GM10248 (cell line): ENCODE data around the gene MAPK7.

Experiments
- CTCF ChIA-PET: fragments of 300-600 bp; sonication (Branson Sonifier 250); formaldehyde crosslinking; extraction: SDS; loops from one replicate; lab custom pipeline; 2021; ENCODE audit warnings: antibody characterized with exemption; lab: Yijun Ruan, JAX
- POLR2A ChIA-PET: fragments of 350-650 bp; sonication (Branson Sonifier 250); formaldehyde crosslinking; extraction: SDS; loops from one replicate; lab custom pipeline; 2020; ENCODE audit warnings: antibody characterized with exemption; lab: Yijun Ruan, JAX
- DNase-seq: peaks from one replicate; pipeline ENCODE4 v3.0.0; 2012; ENCODE audit errors: extremely low spot score
- TF ChIP-seq, protein P1 (sequence below): IDR thresholded peaks from 2 replicates; pipeline ENCODE4 v1.5.1; 2012; ENCODE audit warnings: mild to moderate bottlenecking, low read depth; ENCODE audit errors: extremely low read depth, missing control alignments, control extremely low read depth

The MAPK7 gene

GRCh38 chr17:19386051-19386929 is 8.0 kb downstream of the MAPK7 start:
- CTCF ChIA-PET, result interaction anchor here (1.3 to 1.9 kb wide), 3 partner anchors 21 to 24 kb away, joined by 4 to 7 read pairs (median 4); partner anchors contain the start of gene B9D1
- no peak for DNase-seq
- TF ChIP-seq, protein P1, sequence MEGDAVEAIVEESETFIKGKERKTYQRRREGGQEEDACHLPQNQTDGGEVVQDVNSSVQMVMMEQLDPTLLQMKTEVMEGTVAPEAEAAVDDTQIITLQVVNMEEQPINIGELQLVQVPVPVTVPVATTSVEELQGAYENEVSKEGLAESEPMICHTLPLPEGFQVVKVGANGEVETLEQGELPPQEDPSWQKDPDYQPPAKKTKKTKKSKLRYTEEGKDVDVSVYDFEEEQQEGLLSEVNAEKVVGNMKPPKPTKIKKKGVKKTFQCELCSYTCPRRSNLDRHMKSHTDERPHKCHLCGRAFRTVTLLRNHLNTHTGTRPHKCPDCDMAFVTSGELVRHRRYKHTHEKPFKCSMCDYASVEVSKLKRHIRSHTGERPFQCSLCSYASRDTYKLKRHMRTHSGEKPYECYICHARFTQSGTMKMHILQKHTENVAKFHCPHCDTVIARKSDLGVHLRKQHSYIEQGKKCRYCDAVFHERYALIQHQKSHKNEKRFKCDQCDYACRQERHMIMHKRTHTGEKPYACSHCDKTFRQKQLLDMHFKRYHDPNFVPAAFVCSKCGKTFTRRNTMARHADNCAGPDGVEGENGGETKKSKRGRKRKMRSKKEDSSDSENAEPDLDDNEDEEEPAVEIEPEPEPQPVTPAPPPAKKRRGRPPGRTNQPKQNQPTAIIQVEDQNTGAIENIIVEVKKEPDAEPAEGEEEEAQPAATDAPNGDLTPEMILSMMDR, result no peak
- POLR2A ChIA-PET, result no interaction called here

DNA sequence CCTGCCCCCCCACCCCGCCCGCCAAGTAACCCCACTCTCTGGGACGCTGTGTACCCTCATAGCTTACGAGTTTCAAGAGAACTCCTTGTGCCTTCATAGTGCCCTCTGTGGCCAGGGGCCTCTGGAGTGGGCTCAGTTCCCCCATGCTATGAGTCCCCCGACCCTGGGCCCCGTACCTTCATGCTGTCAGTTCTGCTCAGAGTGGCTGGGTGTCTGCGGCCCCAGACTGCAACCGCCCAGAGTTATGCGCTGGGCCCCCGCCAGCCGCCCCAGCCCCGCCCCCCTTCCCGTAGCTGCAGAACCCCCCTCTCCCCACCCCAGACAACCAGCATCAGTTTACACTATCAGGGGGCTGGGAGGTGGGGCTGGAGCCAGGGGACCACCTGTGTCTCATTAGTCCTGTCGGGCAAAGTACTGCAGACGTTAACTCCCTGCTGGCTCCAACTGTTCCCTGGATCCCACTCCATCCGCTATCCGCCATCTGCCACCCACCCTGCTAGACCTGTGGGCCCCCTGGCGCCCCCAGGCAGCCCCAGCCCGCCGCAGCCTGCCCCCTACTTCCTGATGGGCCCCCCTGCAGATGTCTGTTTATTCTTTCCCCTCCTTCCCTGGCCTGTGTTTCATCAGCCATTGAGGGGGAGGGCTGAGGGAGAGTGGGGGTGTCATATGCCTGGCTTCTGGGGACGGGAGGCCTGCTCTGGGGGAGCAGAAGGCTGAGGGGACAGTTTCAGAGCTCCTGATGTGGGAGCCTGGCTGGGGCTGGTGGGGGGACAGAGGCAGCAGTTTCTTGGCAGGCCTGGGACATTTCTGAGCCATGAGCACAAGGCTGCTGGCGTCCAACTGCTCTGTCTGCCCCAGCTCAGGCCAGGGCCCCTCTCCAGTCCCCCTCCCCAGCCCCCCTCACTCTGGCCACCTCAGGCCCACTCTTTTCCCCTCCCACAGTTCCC is 8.9 kb downstream of the MAPK7 start, which contains the start of gene MFAP4:
TSS of gene MFAP4 (minus strand) at position 217 of the 947 bp plus-strand sequence. CDS start at position 182, 35 bp downstream.
- POLR2A ChIA-PET, result interaction anchor here (0.5 to 0.6 kb wide), 2 partner anchors 12 to 115 kb away, joined by 3 to 4 read pairs; no protein-coding TSS in a partner anchor

GRCh38 chr17:19387921-19388521 is 9.7 kb downstream of the MAPK7 start:
- TF ChIP-seq, protein P1, result no peak
- ChIA-PET POLR2A (no interaction called here), CTCF (interaction anchor here (0.8 to 3.4 kb wide), 3 partner anchors 9 to 25 kb away, joined by 3 to 18 read pairs (median 4); partner anchors contain the start of genes B9D1 and MAPK7)
- DNase-seq, result no peak

More for the DNA sequence above, 8.9 kb downstream of the MAPK7 start, which contains the start of gene MFAP4:
- DNase-seq, result no peak
- TF ChIP-seq, protein P1, result no peak
- CTCF ChIA-PET, result interaction anchor here (1.3 kb wide), 1 partner anchor 24 kb away, joined by 4 read pairs; the partner anchor contains the start of gene B9D1

DNA sequence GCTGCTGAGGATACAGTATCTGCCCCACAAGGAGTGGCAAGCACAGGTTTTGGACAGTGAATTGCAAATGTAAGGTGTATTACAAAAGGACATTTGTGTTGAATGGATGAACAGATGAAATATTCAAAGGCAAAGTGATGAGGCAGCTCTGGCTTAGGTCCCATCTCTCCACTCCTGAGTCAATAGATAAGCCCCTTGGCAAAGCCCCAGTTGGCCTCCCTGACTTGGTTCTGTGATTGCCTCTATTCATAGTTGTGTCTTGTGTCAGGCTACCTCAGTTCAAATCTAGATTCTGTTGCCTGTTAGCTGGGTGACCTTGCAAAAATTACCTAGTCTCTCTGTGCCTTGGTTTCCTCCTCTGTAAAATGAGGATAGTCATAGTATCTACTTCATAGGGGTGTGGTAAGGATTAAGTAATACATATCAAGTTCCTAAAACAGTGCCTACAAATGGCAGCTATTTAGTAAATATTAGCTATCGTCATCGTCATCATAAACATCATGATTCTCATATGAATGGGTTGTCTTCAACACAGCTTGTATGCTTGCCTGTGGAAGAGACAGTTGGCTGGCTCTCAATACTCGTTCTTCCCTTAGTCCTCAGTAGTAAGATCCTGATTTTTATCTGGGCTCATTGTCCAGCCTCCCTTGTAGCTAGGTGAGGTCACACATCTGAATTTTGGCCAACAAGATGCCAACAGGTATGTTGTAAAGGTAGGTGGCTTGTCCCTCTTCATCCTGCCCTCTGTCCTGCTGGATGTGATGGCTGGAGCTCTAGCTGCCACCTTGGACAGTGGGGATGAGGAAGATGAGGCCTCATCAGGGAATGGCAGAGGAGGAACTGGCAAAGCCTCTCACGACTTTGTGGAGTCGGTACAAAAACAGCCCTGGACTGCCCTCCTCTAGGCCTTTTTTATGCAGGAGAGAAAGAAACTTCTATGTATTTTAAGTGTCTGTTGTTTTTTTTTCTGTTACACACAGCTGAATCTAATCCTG is 10.8 kb downstream of the MAPK7 start:
- CTCF ChIA-PET, result interaction anchor here (0.8 to 3.4 kb wide), 4 partner anchors 8 to 58 kb away, joined by 3 to 18 read pairs (median 5); partner anchors contain the start of genes B9D1 and MAPK7
- POLR2A ChIA-PET, result no interaction called here
- TF ChIP-seq, protein P1, result no peak
- DNase-seq, result no peak

GRCh38 chr17:19390951-19391350 is 12.7 kb downstream of the MAPK7 start:
- no peak for DNase-seq
- TF ChIP-seq, protein P1, result no peak
- POLR2A ChIA-PET, result no interaction called here
- CTCF ChIA-PET, result interaction anchor here (1.0 to 3.4 kb wide), 3 partner anchors 10 to 56 kb away, joined by 3 to 18 read pairs (median 6); partner anchors contain the start of gene B9D1
